Suprapubic skin (tissue), 4 donors: Measurements from ENCODE around the gene EMX1. TPM values are rescaled to one million over a fixed set of nuclear protein-coding genes. Genes with fewer than 3 reads are reported as not detected.

Experiments
- DNase-seq, 2 donors: peaks; one replicate each; pipeline ENCODE4 v3.0.0-alpha.2; 2019; ENCODE audit warnings: low spot score in 2 of 2
- H3K27ac ChIP-seq: fragments of 200-600 bp; sonication (generic); one replicate; pipeline ENCODE4 v1.5.1; 2019
- H3K27me3 ChIP-seq: fragments of 200-600 bp; sonication (generic); one replicate; pipeline ENCODE4 v1.5.1; 2019
- H3K36me3 ChIP-seq: fragments of 200-600 bp; sonication (generic); one replicate; pipeline ENCODE4 v1.5.1; 2019
- H3K4me1 ChIP-seq: fragments of 200-600 bp; sonication (generic); one replicate; pipeline ENCODE4 v1.5.1; 2019
- H3K4me3 ChIP-seq: fragments of 200-600 bp; sonication (generic); one replicate; pipeline ENCODE4 v1.5.1; 2019; ENCODE audit warnings: mild to moderate bottlenecking
- H3K9me3 ChIP-seq: fragments of 200-600 bp; sonication (generic); one replicate; pipeline ENCODE4 v1.5.1; 2019
- EP300 ChIP-seq: sonication (generic); formaldehyde crosslinking; IDR thresholded peaks from one replicate; pipeline ENCODE4 v1.6.1; 2017; ENCODE audit warnings: antibody characterized with exemption
- POLR2A ChIP-seq, 2 donors: fragments of 450-650 bp; IDR thresholded peaks; one replicate each; pipeline ENCODE4 v1.6.1; 2017; ENCODE audit warnings: antibody characterized with exemption in 2 of 2, mild to moderate bottlenecking in 2 of 2, moderate library complexity in 2 of 2
- POLR2AphosphoS5 ChIP-seq, 3 donors: sonication (generic); formaldehyde crosslinking; IDR thresholded peaks; one replicate each; pipeline ENCODE4 v1.6.1; 2017; ENCODE audit warnings: antibody characterized with exemption in 3 of 3
- WGBS: methylation state at CpG from one replicate; pipeline ENCODE4 v1.1.5; 2018; 5-methylcytosine and 5-hydroxymethylcytosine counted together
- total RNA-seq, 4 donors: library from RNA; depleted of rRNA; stranded (reverse); fragments of >200 nt; gene quantifications; one replicate each; pipeline ENCODE4 v1.1.0, GENCODE V29; 2016
- TF ChIP-seq, protein P1 (sequence below), 2 donors: fragments of 200-600 bp in 1 of 2; fragments of 450-650 bp in 1 of 2; sonication (generic) in 1 of 2; IDR thresholded peaks; one replicate each; pipeline ENCODE4 v1.5.1; 2016 to 2019; ENCODE audit warnings: antibody characterized with exemption in 2 of 2, mild to moderate bottlenecking in 1 of 2, moderate library complexity in 1 of 2

Gene EMX1
- total RNA-seq, 4 donors from 2014 or later = not detected

DNA sequence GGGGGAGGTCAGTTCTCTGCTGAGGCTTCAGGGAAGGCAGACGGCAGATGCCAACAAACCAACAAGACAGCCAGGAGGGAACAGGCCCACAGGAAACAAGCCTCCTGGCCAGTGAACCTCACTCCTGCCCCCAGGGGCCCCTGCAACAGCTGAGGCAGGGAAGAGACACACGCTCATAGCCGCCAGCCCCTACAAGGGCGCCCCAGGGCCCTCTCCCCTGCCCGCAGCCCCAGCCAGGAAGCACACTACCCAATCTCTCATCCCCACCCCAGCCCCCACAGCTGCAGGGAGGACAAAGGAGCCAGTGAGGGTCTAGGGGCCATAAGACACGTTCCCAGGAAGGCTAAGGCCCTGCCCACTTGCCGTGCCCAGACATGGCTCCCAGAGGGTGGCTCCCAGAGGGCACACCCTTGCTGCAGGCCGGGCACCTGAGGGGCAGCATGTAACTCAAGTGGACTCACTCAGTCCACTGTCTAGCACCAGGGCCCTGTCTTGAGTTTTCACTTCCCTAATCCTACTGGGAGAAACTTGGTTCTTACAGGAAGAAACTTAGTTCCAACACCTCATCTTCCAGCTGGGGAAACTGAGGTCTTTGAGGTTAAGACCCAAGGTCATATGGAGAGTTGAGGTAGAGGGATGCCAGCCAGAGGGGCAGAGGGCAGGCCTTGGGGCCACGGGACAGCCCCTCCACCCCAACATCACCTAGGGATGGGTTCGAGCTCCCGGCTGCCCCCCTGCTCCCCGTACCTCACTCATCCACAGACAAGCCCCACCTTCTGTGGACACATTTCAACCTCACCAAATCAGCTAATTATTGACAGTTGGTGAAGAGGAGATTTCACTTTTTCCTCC lies 37.3 kb downstream of the EMX1 start:
- TF ChIP-seq POLR2AphosphoS5 (IDR thresholded peaks at IDR 0.05) (no peak), EP300 (no peak), POLR2A (IDR thresholded peaks at IDR 0.05) (no peak)
- TF ChIP-seq, protein P1, sequence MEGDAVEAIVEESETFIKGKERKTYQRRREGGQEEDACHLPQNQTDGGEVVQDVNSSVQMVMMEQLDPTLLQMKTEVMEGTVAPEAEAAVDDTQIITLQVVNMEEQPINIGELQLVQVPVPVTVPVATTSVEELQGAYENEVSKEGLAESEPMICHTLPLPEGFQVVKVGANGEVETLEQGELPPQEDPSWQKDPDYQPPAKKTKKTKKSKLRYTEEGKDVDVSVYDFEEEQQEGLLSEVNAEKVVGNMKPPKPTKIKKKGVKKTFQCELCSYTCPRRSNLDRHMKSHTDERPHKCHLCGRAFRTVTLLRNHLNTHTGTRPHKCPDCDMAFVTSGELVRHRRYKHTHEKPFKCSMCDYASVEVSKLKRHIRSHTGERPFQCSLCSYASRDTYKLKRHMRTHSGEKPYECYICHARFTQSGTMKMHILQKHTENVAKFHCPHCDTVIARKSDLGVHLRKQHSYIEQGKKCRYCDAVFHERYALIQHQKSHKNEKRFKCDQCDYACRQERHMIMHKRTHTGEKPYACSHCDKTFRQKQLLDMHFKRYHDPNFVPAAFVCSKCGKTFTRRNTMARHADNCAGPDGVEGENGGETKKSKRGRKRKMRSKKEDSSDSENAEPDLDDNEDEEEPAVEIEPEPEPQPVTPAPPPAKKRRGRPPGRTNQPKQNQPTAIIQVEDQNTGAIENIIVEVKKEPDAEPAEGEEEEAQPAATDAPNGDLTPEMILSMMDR (IDR thresholded peaks at IDR 0.05) = no peak
- H3K27ac ChIP-seq = no peak overlapping the region
- H3K4me1 ChIP-seq = no peaks in the 10 kb centered on the region
- 86% methylated on average over 5 of the region's 12 CpGs for WGBS
- no peak overlapping the region for H3K4me3 ChIP-seq
- H3K9me3 ChIP-seq = no peaks in the 10 kb centered on the region
- H3K36me3 ChIP-seq = peaks cover 6% of the 10 kb centered on the region
- H3K27me3 ChIP-seq = no peaks in the 10 kb centered on the region
- no peak for DNase-seq

DNA sequence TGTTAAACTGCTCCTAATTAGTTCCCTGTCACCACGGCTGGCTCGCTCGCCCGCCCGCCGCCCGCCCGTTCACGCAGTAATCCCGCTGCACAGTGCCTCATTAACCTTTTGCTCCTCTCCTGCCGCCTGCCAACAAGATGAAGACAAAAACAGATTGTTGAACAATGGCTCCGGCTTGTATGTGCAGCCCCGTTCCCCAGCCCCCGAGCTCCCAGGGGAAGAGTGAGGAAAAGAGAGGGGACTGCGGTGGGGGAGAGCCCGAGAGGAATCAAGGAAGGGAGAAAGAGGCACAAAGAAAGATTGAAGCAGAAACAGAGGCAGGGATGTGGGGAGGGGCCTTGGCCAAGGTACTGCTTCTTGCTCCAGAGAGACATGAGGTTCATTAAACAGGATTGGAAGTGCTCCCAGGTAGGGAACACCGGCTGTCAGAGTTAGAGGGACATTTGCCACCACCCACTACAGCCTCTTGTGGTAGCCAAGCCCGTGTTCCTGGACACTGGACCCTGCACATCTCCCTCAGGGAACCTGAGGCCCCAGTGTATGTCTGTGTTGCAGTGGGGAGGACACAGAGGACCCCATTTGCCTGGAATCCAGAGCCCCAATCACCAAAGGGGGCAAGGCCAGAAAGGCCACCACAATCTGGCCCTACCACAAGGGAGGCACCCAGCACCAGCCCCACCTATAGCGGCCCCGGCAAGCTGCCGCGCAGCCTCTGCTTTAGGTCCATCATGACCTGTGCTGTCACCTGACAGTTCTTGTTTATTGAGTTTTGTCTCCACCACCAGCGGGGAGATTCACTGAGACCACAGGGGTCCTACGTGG lies 38.1 kb downstream of the EMX1 start:
- H3K36me3 ChIP-seq = peaks cover 6% of the 10 kb centered on the region
- no peaks in the 10 kb centered on the region for H3K9me3 ChIP-seq
- no peaks in the 10 kb centered on the region for H3K27me3 ChIP-seq
- no peak for DNase-seq
- H3K4me3 ChIP-seq = no peak overlapping the region
- TF ChIP-seq, protein P1 (IDR thresholded peaks at IDR 0.05) = no peak
- TF ChIP-seq EP300 (no peak), POLR2A (IDR thresholded peaks at IDR 0.05) (no peak), POLR2AphosphoS5 (IDR thresholded peaks at IDR 0.05) (no peak)
- 81% methylated on average over 23 of the region's 24 CpGs for WGBS
- H3K4me1 ChIP-seq = no peaks in the 10 kb centered on the region
- no peak overlapping the region for H3K27ac ChIP-seq

DNA sequence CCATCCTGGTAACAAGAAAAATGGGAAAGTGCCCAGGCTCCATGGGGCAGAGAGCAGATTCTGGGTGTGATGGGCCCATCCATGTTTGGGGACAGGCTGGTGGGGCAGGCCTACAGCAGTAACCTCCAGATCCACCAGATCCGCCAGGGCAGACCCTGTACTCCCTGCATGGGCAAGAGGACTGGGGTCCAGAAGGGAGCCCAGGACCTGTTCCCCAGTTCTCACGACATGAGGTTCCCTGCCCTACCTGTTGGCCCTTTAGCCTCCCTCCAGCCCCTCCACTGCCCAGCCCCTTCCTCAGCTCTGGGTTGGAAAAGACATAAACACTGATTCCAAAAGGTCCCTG lies 38.7 kb downstream of the EMX1 start:
- peaks cover 10% of the 10 kb centered on the region for H3K36me3 ChIP-seq
- H3K9me3 ChIP-seq = no peaks in the 10 kb centered on the region
- H3K4me1 ChIP-seq = no peaks in the 10 kb centered on the region
- no peak for TF ChIP-seq POLR2A (IDR thresholded peaks at IDR 0.05)
- TF ChIP-seq, protein P1 (IDR thresholded peaks at IDR 0.05) = no peak
- TF ChIP-seq POLR2AphosphoS5 (IDR thresholded peaks at IDR 0.05) = no peak
- TF ChIP-seq EP300 = no peak
- WGBS = 100% methylated on average over 2 of the region's 2 CpGs
- DNase-seq = no peak
- H3K27me3 ChIP-seq = no peaks in the 10 kb centered on the region
- no peak overlapping the region for H3K27ac ChIP-seq
- no peak overlapping the region for H3K4me3 ChIP-seq

DNA sequence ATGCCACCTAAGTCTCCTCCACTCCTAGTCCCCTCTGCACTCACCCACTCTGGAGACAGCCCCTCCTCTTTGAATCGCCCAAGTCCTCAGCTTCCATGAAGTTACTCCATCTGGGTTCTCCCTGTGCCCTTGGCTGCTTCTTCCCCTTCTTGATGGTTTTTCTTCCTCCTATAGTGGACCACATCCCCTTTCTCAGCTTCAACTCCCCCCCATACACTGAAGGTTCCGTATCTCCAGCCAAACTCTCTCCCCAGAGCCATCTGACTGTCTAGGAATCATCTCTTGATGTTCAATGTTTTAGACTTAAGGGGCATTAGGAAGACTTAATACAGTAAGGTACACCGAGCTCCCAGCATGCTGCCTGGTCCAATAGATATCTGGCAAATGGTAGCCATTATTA lies 39.6 kb downstream of the EMX1 start:
- TF ChIP-seq, protein P1 (IDR thresholded peaks at IDR 0.05) = no peak
- TF ChIP-seq EP300 (no peak), POLR2AphosphoS5 (IDR thresholded peaks at IDR 0.05) (no peak), POLR2A (IDR thresholded peaks at IDR 0.05) (no peak)
- Histone ChIP-seq H3K9me3 (no peaks in the 10 kb centered on the region), H3K27ac (no peak overlapping the region), H3K36me3 (peaks cover 12% of the 10 kb centered on the region), H3K27me3 (no peaks in the 10 kb centered on the region), H3K4me1 (no peaks in the 10 kb centered on the region), H3K4me3 (no peak overlapping the region)
- WGBS = 89% methylated on average over 3 of the region's 3 CpGs
- DNase-seq = no peak
